ENCODE measurements around the gene SYNE3. TPM values are rescaled to one million over a fixed set of nuclear protein-coding genes. Genes with fewer than 3 reads are reported as not detected.

SYNE3 gene
- total RNA-seq, 1 experiment from 2014 or later = 2.4 TPM

DNA sequence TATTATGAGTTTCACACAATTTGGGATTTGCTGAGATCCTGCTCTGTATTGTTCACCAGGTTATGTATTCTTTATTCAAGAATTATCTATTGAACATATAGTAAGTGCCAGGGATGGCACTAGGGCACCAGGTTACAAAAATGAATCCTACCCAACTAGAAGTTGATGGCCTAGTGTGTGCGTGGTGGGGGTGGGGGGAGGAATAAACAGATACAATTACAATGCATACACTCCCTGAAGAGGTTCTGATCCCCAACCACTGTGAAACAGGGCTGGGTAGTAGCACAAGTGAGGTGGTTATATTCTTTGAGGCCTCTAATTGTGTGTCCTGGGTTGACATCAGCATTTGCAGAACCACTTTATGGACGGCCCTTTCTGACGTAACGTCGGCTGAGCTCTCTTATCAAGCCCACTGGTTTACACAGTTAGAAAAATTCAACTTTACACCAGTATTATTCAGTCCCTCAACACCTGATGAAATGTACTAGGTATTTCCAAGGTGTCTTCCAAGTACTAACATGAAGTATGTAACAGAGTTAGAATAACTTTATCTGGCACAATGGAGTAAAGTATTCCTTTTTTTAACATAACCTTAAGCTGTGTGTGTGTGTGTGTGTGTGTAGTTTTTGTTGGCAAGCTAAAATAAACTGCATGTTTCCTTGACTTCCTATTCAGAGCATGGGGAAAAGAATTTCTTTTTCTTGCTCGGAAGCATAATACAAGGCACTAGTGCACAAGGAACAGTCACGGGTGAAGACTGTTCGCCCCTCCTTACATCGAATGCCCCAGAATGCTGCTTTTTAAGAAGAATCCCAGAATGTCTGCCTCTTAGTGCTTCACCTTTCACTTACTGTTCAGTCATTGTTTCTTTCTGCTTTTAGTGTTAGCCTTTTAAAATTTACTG is 10.3 kb upstream of the SYNE3 start:
- no peak for DNase-seq (ENCODE audit: low spot score)
- in situ Hi-C loops (cut with HindIII; ENCODE audit: low sequenced_read_pairs) = no loop called here

DNA sequence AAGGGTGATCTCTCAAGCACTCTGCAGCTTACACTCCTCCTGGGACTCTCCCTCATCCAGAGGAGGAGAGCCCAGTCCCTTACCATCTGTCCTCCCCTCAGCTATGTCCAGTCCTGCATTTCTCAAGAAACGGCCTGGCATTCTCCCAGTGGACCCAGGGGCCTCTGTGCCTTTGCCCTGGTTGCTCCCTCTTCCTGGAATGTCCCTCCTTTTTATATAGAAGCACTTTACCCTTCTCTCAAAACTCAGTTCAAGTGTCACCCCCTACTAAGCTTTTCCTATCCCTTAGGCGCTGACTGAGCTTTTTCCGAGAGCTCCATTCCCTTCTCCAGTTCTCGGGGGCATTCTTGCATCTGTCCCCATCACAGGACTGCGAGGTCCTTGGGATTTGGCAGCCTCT is 9.5 kb upstream of the SYNE3 start:
- in situ Hi-C loops (cut with HindIII; ENCODE audit: low sequenced_read_pairs) = no loop called here
- no peak for DNase-seq (ENCODE audit: low spot score)

GRCh38 chr14:95524706-95525512 is 8.5 kb upstream of the SYNE3 start:
- in situ Hi-C loops (cut with HindIII; ENCODE audit: low sequenced_read_pairs) = no loop called here
- DNase-seq (ENCODE audit: low spot score) = no peak

- DNase-seq (ENCODE audit: low spot score) = no peak
- in situ Hi-C loops (cut with HindIII; ENCODE audit: low sequenced_read_pairs) = no loop called here
Measured at GRCh38 chr14:95523815-95524448, 7.5 kb upstream of the SYNE3 start.

GRCh38 chr14:95523051-95523814 is 6.8 kb upstream of the SYNE3 start:
- in situ Hi-C loops (cut with HindIII; ENCODE audit: low sequenced_read_pairs) = no loop called here

GRCh38 chr14:95522556-95522955 is 6.1 kb upstream of the SYNE3 start:
- in situ Hi-C loops (cut with HindIII; ENCODE audit: low sequenced_read_pairs) = no loop called here
- no peak for DNase-seq (ENCODE audit: low spot score)

More at GRCh38 chr14:95523051-95523814, 6.8 kb upstream of the SYNE3 start:
- DNase-seq (ENCODE audit: low spot score) = no peak

DNA sequence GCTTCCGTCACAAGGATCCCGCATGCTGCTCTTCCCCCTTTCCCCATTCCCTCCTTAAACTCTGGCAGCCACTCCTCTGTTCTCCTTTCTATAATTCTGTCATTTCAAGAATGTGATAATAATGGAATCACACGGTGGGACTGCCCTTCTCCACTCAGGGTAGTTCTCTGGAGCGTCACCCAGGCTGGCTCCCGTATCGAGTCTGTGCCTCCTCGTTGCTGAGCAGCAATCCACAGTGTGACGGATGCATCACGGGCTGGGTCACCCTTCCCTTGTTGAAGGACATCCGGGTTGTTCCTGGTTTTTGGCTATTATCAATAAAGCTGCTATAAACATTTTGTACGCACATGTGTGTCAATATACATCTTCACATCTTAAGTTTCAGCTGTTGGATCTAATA is 5.7 kb upstream of the SYNE3 start:
- no peak for DNase-seq (ENCODE audit: low spot score)
- in situ Hi-C loops (cut with HindIII; ENCODE audit: low sequenced_read_pairs) = no loop called here

DNA sequence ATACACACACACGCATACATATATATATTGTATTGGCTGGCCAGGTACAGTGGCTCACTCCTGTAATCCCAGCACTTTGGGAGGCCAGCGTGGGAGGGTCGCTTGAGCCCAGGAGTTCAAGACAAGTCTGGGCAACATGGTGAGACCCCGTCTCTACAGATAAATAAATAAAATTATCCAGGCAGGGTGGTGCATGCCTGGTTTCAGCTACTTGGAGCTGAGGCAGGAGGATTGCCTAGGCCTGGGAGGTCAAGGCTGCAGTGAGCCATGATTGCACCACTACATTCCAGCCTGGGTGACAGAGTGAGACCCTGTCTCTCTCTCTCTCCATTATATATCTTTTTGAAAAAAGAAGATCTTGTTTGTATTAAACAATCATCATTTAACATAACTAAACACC is 4.6 kb upstream of the SYNE3 start:
- in situ Hi-C loops (cut with HindIII; ENCODE audit: low sequenced_read_pairs) = no loop called here
- no peak for DNase-seq (ENCODE audit: low spot score)

GRCh38 chr14:95520346-95520745 is 3.9 kb upstream of the SYNE3 start:
- DNase-seq (ENCODE audit: low spot score) = no peak
- in situ Hi-C loops (cut with HindIII; ENCODE audit: low sequenced_read_pairs) = no loop called here

DNA sequence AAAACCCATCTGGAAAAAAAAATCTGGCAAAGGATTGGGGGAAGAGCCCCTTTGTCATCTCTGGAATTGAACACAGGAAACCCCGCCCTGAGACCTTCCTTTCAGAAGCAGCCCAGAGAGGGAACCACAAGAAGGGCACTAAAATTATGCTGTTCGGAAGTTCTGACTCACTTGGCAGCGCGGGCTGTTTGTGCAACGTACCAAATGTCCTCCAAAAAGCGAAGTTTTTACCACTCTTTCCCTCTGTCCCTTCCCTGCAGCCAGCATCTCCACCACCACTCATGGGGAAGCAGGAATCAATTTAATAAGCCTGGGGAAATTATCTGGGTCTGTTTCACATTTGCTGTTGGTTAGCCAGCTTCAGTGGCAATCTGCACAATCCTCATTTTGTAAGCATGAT is 3.2 kb upstream of the SYNE3 start:
- in situ Hi-C loops (cut with HindIII; ENCODE audit: low sequenced_read_pairs) = no loop called here
- no peak for DNase-seq (ENCODE audit: low spot score)

- in situ Hi-C loops (cut with HindIII; ENCODE audit: low sequenced_read_pairs) = no loop called here
- DNase-seq (ENCODE audit: low spot score) = no peak
Measured at GRCh38 chr14:95518045-95518751, 1.7 kb upstream of the SYNE3 start.

GRCh38 chr14:95515596-95516552 is 576 bp downstream of the SYNE3 start:
- peak; percentile 55 for DNase-seq (ENCODE audit: low spot score)
- in situ Hi-C loops (cut with HindIII; ENCODE audit: low sequenced_read_pairs) = no loop called here

- DNase-seq (ENCODE audit: low spot score) = peak; percentile 29
- in situ Hi-C loops (cut with HindIII; ENCODE audit: low sequenced_read_pairs) = no loop called here
Measured at GRCh38 chr14:95515080-95515489, 1.4 kb downstream of the SYNE3 start.

DNA sequence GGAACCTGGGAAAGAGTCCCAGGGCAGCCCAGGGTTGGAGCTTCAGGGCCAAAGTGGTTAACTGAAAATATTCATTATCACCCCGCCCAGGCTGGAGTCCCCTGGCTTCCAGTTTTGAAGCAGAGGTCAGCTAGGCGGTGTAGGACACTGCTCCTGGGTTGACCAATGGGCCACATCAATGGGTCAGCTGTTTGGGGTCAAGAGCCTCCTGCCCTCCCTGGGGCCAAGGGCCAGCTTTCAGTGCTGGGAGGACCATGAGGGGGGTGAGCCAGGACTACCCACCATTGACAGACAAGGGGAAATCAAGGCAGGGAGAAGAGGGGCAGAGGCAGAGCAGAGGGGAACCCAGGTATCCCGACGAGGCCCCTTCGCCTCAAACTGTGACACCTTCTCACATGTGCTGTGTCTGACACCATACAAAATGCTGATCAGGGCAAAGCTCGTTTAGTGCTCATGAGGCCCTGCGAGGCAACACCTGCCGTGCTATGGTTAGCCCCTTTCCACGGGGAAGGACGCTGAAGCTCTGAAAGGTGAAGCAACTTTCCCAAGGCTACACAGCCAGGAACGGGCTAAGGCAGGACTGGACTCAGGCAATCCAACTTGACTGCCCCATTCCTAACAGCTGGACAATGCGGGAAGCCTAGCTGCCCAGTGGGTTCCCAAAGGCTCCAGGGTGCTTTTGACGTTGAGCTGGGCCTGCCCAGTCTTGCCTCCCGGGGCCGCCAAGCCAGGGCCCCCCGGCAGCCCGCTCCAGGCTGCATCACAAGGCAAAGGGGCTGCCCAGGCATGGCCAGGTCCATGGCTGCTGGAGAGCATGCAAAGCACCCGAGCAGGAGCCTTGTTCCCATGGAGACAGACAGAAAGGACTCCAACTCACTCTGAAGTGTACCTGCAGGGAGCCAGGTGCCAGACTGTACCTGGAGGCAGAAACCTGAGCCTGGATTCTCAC is 2.0 kb downstream of the SYNE3 start:
- in situ Hi-C loops (cut with HindIII; ENCODE audit: low sequenced_read_pairs) = no loop called here
- DNase-seq (ENCODE audit: low spot score) = no peak

- in situ Hi-C loops (cut with HindIII; ENCODE audit: low sequenced_read_pairs) = no loop called here
- DNase-seq (ENCODE audit: low spot score) = no peak
Measured at GRCh38 chr14:95513291-95513690, 3.2 kb downstream of the SYNE3 start.

- in situ Hi-C loops (cut with HindIII; ENCODE audit: low sequenced_read_pairs) = no loop called here
- no peak for DNase-seq (ENCODE audit: low spot score)
Measured at GRCh38 chr14:95511687-95512086, 4.8 kb downstream of the SYNE3 start.
